HG02970 (cell line): ENCODE results near the gene ADAMTS2.

Source experiments
- ATAC-seq: cut with Tn5 transposase; IDR thresholded peaks from one replicate; pipeline ENCODE4 v1.9.1; 2021; ENCODE audit warnings: mild to moderate bottlenecking, moderate library complexity, moderate number of reproducible peaks; ENCODE audit not compliant: unreplicated experiment, low FRiP score

ADAMTS2 gene

GRCh38 chr5:179270581-179271427 is 74.5 kb downstream of the ADAMTS2 start:
- ATAC-seq: no peak

DNA sequence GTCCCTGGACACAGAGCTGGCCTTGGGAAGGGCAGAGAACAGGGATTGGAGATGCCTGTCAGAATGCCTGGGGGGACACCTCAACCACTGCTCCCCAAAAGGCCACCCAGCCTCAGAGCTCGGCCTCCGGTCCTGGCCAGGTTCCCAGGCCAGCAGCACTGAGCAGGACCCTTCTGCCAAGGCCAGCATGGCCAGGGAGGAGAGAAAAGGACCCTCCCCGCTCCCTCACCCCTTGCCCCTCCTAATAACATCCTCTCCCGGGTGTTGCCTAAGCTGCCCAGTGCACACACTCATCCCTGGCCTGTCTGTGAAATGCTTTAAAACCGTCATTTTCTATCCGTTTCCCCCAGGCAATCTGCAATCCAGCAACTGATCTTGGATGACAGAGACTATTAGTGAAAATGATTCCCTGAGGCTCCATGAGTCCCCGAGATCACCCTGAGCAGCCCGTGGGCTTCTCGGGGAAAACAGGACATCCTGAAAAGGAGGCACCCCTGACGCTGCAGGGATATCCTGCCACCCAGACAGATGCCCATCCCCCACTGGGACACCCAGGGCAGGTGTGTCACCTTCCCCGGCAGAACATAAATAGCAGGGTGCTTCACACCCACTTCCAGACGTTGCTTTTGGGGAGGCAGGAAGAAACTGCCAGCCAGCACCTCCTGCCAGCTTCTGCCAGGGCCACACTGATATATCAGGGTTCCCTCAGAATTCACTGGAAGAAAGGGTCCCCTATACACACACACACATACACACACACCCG is 75.3 kb downstream of the ADAMTS2 start:
- no peak for ATAC-seq

GRCh38 chr5:179268966-179269693 is 76.1 kb downstream of the ADAMTS2 start:
- no peak for ATAC-seq

GRCh38 chr5:179268399-179268952 is 76.8 kb downstream of the ADAMTS2 start:
- no peak for ATAC-seq

DNA sequence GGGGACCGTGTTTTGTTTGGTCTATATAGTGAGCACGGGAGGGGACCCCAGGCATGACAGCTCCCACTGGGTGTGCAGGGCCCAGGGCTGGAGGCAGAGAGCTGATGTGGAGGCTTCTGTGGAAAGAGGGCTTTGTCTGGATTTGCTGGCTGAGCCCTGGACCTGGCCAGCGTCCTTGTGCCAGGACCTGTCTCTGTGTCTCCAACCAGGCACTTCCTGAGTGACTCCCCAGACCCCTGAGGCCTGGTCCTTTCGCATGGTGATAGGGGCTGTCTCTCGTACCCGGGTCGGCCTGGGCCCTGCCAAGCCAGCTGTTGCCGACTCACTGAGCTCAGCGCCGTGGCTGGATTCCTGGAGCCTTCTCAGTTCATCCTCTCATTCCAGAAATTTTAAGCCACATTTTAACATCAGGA is 77.6 kb downstream of the ADAMTS2 start:
- no peak for ATAC-seq

DNA sequence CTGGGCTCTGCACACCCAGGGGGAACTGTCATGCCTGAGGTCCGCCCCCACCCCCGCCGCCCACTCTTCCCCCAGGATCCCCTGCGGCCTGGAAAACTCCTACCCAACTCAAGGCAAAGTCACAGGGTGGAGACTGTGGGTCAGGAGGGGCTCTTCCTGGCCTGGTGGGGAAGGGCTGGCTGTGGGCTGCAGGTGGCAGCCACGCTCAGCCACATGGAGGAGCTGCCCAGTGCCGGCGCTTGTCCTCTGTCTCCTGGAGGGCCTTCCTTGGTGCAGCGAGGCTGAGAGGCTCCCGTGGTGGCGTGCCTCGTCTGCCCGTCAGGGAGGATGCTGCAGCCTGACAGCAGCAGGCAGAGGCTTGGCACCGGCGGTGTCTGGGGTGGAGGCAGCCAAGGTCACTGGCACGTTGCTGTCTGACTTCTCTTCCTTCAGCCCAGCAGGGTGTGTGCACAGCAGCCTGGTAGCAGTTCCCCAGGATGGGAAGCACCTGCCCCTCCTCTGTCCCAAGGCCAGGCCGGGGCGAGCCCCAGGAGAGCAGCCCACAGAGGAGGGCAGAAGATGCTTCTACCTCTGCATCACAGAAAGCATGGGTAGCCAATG is 78.1 kb downstream of the ADAMTS2 start:
- ATAC-seq: no peak

DNA sequence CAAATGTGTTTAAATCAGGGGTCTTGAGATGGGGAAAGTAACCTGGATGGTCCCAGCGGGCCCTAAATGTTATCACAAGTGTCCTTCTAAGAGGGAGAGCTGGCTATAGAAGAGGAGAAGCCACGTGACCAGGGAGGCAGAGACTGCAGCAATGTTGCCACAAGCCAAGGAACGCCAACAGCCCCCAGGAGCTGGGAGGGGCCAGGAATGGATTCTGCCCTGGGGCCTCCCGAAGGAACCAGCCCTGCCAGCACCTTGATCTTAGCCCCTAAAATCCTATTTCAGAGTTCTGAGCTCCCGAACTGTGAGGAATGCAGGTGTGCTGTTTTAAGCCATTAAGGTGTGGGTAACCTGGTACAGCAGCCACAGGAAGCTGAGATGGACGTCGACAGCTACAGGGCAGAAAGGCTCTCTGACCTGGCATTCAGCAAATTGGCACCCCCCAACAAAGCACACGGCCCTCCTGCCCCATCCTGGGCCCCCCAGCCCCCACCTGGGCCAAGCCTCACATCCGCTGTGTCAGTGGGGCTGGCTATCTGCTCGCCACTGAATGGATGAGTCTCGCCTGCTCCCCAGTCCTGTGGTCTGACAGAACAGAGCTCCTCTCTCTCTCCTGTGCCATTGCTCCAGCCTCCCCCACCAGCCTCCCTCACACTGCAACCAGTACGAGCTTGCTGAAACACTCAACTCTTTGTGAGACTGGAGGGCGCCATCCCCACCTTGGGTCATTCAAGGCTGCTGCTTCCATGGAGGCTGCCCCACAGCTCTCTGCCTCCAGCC is 78.8 kb downstream of the ADAMTS2 start:
- no peak for ATAC-seq

DNA sequence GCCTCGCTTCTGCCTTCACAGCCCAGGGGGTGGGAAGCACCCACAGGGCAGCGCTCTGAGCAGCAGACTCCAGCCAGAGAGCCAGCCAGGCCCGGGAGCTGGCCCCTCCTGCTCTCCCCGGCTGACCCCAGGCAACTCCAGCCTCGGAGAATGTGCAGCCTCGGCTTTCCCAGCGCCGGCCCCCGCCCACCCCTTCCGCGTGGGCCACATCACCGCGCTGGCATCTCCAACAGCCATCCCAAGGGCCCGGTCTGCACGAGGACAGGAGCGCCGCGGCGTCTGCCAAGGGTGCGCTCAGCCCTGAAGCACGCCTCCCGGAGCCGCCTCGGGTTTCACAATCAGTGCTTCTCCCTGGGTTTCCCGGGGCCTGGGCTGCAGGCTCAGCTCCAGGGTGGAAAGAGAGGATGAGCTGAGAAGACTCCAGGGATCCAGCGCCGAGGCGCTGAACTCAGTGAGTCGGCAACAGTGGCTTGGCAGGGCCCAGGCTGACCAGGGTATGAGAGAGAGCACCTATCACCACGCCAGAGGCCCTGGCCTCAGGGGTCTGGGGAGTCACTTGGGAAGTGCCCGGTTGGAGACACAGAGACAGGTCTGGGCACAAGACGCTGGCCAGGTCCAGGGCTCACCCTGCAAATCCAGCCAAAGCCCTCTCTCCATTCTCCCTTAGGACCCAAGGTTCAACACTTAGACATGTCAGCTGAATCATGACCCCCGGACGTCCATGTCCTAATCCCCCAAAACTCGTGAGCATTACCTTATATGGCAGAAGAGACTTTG is 79.6 kb downstream of the ADAMTS2 start:
- no peak for ATAC-seq

DNA sequence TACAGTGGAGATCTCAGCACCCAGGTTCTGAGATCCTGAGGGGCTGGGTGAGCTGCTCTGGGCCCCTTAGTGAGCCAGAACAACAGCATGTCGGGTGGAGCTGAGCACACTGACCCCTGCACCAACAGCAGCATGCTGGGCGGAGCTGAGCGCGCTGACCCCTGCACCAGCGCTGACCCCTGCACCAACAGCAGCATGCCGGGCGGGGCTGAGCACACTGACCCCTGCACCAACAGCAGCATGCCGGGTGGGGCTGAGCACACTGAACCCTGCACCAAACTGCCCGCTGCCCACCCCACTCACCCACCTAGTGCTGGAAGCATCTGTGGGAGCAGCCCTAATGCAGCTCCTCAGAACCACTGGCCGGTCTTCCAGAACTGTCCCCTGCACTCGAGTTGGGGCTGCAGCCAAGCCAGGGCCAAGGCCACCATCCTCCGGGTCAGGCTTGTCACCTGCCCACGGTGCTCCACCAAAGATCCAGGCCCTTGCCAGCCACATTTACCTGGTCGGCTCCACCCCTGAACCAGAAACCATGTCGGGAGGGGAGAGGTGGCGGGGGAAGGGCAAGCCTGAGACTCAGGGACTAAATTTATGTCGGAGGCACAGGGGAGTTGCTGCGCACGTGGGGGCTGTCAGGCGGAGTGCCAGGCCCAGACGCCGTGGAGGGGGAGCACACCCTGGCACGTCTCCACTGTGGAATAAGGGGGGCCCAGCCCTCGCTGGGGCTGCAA is 80.3 kb downstream of the ADAMTS2 start:
- ATAC-seq: no peak

DNA sequence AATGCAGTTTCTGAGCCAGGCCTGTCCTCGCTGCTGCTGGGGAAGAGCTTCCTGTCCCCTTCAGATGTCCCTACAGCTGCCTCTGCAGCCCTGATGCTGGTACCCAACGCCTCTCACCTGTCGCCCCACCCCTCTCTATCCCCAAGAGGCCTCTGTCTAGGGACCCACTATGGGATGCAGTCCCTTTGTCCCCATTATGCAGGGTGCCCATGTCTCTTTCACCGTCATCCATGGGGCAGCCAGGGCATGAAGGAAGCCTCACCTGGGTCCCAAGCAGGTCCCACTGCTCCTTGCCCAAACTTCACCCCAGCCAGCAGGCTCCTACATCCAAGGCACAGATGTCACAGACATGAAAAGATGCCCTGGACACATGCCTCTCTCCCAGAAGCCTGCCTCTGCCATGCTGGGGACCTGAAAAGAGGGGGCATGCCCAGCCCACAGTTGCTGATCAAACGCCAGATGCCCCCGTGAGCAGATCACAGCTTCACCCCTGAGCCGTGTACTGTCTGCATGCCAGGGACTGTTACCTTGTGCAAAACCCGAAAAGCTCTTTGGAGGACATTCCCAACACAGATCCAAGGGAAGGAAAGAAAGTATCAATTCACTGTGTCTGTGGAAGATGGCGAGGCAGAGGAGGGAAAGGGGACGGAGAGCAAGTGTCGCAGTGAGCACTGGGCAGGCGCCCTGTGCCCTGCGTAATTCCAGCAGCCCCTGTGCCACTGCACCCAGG is 81.0 kb downstream of the ADAMTS2 start:
- ATAC-seq: no peak

DNA sequence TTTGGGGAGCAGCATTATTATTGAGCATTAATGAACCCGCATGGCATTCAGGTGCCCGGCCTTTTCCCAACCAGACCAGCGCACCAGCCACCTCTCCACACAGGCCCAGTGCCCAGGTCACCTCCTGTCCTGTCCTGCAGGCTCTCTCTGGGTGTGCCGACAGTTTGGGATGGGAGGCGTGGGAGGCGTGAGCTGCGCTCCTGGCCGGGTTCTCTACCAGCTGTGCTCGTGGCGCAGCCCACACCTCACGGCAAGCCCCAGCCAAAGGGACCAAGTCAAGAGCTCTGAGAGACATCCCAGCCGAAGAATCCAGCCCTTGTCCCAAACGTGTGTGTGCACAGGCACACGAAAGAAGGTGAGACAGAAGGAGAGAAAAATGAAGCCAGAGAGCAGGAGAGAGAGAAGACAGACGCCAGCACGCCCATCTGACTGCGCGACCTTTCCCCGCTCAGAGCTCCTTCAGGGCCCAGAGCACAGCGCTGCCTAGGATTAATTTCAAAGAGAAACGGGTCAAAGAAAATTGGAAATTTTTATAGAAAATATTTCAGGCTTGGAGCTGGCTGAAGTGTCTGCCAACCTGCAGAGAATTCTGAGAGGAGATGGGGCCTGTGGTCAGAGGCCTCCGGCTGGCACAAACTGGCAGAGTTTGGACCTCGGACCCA is 81.7 kb downstream of the ADAMTS2 start:
- no peak for ATAC-seq

GRCh38 chr5:179262126-179262920 is 82.9 kb downstream of the ADAMTS2 start:
- no peak for ATAC-seq

DNA sequence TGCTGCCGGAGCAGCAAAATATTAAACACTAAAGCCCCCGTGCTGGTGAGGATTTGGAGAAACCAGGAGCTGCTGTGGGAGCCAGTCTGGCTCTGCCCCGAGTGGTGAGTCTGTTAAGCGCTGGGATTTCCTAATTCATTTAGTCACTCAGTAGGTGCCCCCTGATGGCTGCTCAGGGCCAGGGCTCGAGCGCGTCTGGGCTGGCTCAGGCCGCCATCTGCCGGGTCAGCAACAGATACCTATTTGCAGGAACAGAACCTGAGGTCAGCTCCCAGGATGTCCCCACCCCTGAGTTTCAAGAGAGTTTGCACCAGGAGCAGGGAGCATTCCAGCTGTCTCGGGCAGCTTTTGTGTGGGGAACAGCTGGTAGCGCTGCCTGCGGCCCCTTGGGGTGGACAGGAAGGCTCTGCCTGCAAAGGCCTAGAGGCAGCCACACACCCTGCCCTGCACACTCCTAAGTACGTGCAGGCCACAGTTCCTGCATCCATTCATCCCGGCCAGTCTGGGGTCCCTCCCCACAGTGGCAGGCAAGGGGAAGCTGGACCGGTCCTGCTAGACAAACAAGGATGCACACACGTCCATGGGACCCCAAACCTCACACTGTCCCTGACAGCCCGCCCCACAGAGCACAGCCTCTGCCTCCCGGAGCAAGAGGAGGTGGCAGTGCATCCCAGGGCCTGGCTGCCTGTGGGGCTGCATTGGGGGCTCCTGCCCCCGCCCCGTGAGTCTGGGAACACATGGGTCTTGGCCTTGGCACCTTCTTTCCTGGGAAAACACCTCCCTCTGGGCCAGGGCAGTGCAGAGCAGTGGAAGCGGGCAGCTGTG is 83.7 kb downstream of the ADAMTS2 start:
- no peak for ATAC-seq

- no peak for ATAC-seq
Measured at GRCh38 chr5:179260324-179261070, 84.8 kb downstream of the ADAMTS2 start.
